ENCODE measurements around the gene PCDHA1.
"Not testable (repeated sequence)": the region's sequence is repeated elsewhere in the genome, so short reads cannot be mapped to it uniquely, and the experiment has no call there.

The PCDHA1 gene

DNA sequence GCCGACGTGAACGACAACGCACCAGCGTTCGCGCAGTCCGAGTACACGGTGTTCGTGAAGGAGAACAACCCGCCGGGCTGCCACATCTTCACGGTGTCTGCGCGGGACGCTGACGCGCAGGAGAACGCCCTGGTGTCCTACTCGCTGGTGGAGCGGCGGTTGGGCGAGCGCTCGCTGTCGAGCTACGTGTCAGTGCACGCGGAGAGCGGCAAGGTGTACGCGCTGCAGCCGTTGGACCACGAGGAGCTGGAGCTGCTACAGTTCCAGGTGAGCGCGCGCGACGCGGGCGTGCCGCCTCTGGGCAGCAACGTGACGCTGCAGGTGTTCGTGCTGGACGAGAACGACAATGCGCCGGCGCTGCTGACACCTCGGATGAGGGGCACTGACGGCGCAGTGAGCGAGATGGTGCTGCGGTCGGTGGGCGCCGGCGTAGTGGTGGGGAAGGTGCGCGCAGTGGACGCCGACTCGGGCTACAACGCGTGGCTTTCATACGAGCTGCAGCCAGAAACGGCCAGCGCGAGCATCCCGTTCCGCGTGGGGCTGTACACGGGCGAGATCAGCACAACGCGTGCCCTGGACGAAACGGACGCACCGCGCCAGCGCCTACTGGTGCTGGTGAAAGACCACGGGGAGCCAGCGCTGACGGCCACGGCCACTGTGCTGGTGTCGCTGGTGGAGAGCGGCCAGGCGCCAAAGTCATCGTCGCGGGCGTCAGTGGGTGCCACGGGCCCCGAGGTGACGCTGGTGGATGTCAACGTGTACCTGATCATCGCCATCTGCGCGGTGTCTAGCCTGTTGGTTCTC, 64.1 kb downstream of the PCDHA1 start:
- DNase-seq (ENCODE audit: low read depth), result not testable (repeated sequence)

- DNase-seq (ENCODE audit: low read depth), result no peak
These were observed 70.1 kb downstream of the PCDHA1 start, which contains the start of gene PCDHA10 for GRCh38 chr5:140855772-140856674. TSS of gene PCDHA10 (plus strand) at chr5:140855897. CDS start at chr5:140856049, 152 bp downstream.

GRCh38 chr5:140857177-140857986, 71.4 kb downstream of the PCDHA1 start:
- no peak for DNase-seq (ENCODE audit: low read depth)

GRCh38 chr5:140857987-140858240, 72.0 kb downstream of the PCDHA1 start:
- no peak for DNase-seq (ENCODE audit: low read depth)

DNA sequence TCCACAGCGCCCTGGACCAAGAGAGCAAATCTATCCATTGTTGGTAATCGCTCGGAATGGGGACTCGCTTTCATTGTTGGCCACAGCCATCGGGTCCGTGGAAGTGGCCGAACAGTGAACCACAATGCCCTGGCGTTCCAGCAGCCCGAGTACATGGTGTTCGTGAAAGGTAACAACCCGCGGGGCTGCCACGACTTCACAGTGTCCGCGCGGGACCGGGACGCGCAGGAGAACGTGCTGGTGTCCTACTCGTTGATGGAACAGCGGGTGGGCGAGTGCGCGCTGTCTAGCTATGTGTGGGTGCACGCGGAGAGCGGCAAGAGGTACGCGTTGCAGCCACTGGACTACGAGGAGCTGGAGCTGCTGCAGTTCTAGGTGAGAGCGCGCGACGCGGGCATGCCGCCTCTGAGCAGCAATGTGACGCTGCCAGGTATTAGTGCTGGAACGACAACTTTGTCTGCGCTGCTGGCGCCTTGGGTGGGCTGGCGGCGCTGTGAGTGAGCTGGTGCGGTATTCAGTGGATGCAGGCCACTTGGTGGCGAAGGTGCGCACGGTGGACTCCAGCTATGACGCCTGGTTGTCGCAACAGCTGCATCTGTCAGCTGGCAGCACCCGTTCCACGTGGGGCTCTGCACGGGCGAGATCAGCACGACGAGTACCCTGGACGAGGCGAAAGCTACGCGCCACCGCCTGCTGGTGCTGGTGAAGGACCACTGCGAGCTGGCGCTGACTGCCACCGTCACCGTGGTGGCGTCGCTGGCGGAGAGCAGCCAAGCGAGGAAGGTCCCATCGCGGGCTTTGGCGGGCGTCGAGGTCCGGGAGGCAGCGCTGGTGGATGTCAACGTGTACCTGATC, 76.7 kb downstream of the PCDHA1 start:
- no peak for DNase-seq (ENCODE audit: low read depth)

DNA sequence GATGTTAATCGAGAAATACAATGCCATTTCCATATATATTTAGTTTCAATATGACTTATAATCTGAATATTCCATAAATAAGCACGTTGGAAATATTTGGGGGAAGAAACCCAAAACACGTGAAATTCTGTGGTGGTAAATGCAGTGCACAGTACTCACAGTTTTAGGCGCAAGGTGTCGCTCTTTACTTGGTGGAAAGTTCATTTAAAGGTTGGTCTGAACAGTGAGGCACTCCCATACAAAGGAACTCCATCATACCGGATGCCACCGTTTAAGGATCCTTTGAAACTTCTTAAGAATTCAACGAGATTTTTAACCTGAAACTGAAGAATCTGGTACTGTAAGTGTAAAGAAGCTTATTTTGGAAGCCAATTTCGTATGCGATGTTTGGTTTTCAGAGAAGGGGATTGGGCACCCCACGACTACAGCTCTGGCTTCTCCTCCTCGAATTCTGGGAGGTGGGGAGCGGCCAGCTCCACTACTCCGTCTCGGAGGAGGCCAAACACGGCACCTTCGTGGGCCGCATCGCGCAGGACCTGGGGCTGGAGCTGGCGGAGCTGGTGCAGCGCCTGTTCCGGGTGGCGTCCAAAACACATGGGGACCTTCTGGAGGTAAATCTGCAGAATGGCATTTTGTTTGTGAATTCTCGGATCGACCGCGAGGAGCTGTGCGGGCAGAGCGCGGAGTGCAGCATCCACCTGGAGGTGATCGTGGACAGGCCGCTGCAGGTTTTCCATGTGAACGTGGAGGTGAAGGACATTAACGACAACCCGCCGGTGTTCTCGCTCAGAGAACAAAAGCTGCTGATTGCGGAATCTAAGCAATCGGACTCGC, 83.0 kb downstream of the PCDHA1 start, which contains the start of gene PCDHA11:
PCDHA11 (plus strand) TSS at position 237 of the 834 bp plus-strand sequence; CDS start at position 384, 147 bp downstream.
- no peak for DNase-seq (ENCODE audit: low read depth)

GRCh38 chr5:140869555-140869886, 83.6 kb downstream of the PCDHA1 start:
- no peak for DNase-seq (ENCODE audit: low read depth)

- DNase-seq (ENCODE audit: low read depth), result no peak
These were observed 84.6 kb downstream of the PCDHA1 start for GRCh38 chr5:140870221-140871201.

GRCh38 chr5:140875085-140876065, 89.4 kb downstream of the PCDHA1 start, which contains the start of gene PCDHA12:
TSS of gene PCDHA12 (plus strand) at chr5:140875308. CDS start at chr5:140875473, 165 bp downstream.
- DNase-seq (ENCODE audit: low read depth), result no peak

DNA sequence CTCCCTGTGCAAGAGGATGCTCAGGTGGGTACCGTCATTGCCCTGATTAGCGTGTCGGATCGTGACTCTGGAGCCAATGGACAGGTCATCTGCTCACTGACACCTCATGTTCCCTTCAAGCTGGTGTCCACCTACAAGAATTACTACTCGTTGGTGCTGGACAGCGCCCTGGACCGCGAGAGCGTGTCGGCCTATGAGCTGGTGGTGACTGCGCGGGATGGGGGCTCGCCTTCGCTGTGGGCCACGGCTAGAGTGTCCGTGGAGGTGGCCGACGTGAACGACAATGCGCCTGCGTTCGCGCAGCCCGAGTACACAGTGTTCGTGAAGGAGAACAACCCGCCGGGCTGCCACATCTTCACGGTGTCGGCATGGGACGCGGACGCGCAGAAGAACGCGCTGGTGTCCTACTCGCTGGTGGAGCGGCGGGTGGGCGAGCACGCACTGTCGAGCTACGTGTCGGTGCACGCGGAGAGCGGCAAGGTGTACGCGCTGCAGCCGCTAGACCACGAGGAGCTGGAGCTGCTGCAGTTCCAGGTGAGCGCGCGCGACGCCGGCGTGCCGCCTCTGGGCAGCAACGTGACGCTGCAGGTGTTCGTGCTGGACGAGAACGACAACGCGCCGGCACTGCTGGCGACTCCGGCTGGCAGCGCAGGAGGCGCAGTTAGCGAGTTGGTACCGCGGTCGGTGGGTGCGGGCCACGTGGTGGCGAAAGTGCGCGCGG, 90.8 kb downstream of the PCDHA1 start:
- not testable (repeated sequence) for DNase-seq (ENCODE audit: low read depth)

- DNase-seq (ENCODE audit: low read depth), result no peak
These were observed 91.3 kb downstream of the PCDHA1 start for GRCh38 chr5:140877262-140877581.

GRCh38 chr5:140881889-140882590, 96.1 kb downstream of the PCDHA1 start, which contains the start of gene PCDHA13:
TSS of gene PCDHA13 (plus strand) at chr5:140882124. CDS start at chr5:140882269, 145 bp downstream.
- DNase-seq (ENCODE audit: low read depth), result no peak

- no peak for DNase-seq (ENCODE audit: low read depth)
These were observed 96.6 kb downstream of the PCDHA1 start for GRCh38 chr5:140882591-140882899.

DNA sequence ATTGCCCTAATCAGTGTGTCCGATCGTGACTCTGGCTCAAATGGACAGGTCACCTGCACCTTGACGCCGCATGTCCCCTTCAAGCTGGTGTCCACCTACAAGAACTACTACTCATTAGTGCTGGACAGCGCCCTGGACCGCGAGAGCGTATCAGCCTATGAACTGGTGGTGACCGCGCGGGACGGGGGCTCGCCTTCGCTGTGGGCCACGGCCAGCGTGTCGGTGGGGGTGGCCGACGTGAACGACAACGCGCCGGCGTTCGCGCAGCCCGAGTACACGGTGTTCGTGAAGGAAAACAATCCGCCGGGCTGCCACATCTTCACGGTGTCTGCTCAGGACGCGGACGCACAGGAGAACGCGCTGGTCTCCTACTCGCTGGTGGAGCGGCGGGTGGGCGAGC, 97.4 kb downstream of the PCDHA1 start:
- DNase-seq (ENCODE audit: low read depth), result no peak

- DNase-seq (ENCODE audit: low read depth), result no peak
These were observed 98.2 kb downstream of the PCDHA1 start for GRCh38 chr5:140883927-140884697.

GRCh38 chr5:140916325-140916724, 130.4 kb downstream of the PCDHA1 start:
- DNase-seq (ENCODE audit: low read depth), result no peak
